Activated CD4-positive, alpha-beta T cell treated with anti-CD3 and anti-CD28 coated beads, Interleukin-2, amount 50 U/mL, for 24 hours (primary cell): Measurements from ENCODE around the gene NEO1.
A peak's percentile ranks its signal among the peaks of the same experiment; 100 is the strongest.

Experiments
- DNase-seq, 2 donors: peaks; one replicate each; pipeline ENCODE4 v3.0.0-alpha.2; 2020; ENCODE audit warnings: low read depth in 1 of 2, low spot score in 1 of 2

NEO1 gene, protein sequence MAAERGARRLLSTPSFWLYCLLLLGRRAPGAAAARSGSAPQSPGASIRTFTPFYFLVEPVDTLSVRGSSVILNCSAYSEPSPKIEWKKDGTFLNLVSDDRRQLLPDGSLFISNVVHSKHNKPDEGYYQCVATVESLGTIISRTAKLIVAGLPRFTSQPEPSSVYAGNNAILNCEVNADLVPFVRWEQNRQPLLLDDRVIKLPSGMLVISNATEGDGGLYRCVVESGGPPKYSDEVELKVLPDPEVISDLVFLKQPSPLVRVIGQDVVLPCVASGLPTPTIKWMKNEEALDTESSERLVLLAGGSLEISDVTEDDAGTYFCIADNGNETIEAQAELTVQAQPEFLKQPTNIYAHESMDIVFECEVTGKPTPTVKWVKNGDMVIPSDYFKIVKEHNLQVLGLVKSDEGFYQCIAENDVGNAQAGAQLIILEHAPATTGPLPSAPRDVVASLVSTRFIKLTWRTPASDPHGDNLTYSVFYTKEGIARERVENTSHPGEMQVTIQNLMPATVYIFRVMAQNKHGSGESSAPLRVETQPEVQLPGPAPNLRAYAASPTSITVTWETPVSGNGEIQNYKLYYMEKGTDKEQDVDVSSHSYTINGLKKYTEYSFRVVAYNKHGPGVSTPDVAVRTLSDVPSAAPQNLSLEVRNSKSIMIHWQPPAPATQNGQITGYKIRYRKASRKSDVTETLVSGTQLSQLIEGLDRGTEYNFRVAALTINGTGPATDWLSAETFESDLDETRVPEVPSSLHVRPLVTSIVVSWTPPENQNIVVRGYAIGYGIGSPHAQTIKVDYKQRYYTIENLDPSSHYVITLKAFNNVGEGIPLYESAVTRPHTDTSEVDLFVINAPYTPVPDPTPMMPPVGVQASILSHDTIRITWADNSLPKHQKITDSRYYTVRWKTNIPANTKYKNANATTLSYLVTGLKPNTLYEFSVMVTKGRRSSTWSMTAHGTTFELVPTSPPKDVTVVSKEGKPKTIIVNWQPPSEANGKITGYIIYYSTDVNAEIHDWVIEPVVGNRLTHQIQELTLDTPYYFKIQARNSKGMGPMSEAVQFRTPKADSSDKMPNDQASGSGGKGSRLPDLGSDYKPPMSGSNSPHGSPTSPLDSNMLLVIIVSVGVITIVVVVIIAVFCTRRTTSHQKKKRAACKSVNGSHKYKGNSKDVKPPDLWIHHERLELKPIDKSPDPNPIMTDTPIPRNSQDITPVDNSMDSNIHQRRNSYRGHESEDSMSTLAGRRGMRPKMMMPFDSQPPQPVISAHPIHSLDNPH (N-terminal part only)

DNA sequence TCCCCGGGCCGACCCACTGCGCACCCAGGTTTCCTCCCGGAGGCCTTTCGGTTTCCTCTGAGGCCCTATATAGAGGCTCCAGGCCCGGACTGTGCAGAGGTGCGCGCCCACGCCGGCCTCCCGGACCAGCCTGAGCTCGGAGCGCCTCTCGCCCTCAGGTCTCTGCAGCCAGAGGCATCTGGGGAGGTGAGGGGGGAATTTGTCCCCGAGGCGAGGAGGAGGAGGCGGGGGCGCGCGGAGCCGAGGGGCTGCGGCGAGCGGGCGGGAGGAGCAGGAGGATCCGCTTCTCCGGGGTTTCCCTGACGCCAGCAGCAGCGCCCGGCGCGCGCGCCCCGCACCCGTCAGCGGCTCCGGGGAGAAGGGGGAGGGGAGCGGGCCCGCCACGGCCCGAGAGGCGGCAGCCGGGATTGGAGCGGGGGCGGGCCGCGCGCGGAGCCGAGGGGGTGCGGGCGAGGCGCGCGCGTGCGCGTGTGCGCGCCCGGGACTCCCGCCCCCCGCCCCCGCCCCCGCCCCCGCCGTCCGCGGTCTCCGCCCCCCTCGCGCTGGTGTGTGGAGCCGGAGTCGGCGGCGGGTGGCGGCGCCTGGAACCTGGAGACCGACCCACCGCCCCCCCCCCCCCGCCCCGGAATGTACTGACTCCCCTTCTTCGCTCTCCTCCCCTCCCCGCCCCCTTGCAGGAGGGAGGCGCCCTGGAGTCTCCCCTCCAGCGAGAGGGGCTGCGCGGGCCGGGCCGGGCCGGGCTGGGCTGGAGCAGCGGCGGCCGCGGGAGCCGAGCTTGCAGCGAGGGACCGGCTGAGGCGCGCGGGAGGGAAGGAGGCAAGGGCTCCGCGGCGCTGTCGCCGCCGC, at the start of gene NEO1:
Gene NEO1 (plus strand): TSS at position 657 of the 846 bp plus-strand sequence. CDS start 213 bp downstream, outside the sequence.
- DNase-seq, result peak; percentile 55 to 56

DNA sequence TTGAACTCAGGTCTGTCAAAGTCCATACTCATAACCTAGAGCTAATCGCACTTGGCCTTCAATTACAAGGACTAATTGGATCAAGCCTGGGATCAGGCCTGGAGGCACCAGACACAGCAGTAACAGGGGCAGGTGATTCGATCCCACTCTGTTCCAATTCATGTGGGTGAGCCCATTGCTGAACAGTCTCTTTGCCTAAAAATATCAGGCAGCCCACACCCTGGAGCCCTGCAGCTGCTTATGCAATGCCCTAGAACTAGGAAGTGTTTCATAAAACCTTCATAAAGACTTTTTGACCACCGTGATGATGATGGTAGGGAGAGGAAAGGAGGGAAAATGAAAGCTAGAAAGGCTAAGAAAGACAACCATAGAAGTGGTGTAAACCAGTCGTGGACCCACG, 47.8 kb upstream of the NEO1 start:
- no peak for DNase-seq

DNA sequence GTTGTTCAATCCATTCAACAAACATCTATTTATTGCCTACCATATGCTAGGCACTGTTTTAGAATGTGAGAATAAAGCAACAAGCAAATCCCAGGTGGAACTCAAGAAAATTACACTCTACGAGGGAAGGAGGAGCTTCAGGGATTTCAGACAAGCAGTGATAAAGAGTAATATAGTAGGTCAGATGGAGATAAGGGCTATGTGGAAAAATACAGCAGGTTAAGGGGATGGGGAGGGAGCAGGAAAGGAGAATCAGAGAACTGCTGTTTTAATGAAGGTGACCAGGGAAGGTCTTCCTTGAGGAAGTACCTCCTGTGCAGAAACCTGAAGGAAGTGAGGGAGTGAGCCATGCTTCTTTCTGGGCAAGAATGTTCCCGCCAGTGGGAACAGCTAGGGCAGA, 47.2 kb upstream of the NEO1 start:
- no peak for DNase-seq

DNA sequence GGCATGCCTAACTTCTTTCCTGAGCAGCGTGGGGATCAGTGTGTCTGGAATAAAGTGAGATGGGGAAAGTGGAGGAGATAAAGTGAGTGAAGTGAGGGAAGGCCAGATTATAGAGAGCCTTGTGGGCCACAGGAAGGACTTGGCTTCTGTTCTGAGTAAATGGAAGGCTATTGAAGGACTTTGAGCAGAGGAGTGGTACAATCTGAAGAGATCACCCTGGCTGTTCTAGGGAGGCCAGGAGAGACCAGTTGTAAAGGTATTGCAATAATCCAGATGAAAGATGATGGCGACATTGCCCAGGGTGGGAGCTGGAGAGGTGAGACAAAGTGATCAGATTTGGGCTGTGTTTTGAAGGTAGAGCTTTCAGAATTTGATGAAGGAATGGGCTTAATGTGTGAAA, 46.8 kb upstream of the NEO1 start:
- no peak for DNase-seq

DNA sequence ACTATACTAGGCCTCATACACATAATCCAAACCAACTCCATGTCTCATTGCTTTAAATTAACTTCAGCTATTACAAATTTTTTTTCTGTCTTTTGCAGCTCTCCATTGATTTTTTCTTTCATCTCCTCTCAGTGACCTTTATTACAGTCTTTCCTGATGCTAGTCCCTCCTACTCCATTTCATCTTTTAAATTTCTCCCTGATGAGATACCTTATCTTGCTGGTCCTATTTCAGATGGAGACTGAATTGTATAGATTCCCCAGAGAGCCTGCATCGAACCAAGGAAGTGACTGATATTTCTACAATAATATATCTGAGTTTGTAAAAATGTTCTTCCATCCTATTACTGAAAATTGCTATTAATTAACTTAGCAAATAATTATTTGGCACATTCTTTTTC, 45.7 kb upstream of the NEO1 start:
- no peak for DNase-seq

DNA sequence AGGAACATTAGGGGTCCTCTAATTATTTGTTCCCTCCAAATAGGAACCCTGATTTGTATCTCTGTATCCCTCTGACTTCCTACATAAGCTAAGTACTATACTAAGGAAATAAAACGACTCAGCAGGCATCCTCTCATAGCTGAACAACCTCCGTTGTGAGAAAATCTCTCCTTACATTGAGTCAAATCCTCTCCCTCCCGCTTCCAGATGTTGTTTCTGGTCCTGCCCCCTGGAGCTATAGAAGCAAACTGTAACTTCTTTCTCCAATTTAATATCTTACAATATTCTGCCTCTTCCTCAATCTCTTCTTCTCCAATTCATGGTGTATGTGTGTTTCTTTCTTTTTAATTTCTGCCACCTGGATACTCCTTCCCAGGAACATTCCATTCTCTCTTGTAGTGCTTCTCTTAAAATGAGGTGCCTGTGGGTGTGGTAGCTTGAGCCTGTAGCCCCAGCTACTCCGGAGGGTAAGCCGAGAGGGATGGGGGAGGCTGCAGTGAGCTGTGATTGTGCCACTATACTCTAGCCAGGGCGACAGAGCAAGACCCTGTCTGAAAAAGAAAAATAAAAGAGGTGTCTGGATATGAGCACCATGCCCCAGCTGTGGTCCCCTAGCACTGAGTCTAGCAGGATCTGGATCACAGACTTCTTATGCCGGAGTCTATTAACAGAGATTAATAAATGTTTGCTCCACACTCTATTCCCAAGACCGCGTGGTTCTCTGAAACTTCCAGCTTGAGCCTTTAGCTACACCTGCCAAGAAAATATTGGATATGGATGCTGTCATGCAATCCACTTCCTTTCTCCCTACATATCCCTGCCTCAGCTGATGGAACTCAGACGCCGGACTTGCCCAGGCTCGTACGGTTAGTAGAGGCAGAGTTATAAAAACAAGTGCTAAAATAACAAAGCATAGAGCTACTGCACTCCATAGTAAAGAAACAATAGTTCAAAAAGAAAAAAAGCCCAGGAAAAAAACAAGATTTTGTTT, 42.9 kb upstream of the NEO1 start:
- no peak for DNase-seq

DNA sequence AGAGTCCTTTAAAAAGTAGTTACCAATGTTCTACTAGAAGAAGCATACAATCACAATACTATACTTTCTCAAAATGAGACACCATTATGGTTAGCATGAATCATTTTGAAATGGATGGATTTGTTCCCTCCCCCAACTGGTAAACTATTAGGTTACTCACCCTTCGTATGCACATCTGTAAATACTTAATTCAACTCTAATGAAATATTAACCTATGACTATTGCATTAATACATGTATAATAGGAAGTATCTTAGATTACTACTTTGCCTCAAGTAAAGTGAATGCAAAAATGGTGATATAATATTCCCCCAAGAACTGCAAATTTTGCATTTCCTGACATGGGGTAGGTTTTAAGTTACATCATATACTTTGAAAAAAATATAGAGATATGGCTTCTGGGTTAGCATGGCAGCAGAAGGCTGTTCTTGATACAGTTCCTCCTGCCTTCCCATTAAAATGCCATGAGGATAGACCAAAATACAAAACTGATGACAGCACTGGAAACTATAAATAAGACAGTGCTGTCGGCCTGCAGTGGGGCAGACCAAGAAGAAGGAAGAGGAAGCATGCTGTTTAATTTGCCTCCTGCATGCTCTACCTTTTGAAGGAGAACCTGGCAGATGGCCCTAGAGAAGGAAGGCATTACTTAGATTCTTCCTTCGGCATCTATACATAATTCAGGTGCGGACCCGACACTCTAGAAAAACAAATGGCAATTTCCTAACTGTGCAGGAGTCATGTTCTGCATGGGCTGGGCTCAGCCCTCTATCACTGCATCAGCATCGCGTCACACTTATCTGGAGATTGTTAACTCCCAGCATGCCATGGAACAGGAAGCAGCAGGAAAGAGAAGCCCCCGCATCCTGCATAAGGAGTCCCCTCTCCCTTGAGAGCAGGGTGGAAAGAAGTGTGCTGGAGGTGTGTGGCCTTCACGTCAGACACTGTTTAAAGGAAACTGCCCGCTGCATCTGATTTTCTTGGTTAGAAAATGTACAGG, 41.8 kb upstream of the NEO1 start:
- no peak for DNase-seq

DNA sequence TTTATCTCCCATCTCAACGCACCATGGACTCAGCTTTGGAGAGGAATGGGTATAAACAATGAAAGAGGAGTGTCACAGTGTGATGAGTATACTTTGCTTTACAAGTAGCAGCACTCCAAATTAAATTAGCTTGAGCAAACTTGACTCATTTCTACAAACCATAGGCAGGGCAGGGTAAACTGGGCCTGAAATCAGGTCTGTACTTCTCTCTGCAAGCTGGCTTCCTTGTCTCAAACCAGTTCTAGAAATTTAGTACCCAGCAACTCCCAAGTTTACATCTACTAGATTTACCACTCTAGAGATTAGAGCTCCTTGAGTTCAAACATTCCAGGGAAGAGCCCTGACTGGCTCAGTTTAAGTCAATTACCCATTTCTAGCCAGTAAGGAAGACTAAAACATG, 37.4 kb upstream of the NEO1 start:
- DNase-seq, result no peak

DNA sequence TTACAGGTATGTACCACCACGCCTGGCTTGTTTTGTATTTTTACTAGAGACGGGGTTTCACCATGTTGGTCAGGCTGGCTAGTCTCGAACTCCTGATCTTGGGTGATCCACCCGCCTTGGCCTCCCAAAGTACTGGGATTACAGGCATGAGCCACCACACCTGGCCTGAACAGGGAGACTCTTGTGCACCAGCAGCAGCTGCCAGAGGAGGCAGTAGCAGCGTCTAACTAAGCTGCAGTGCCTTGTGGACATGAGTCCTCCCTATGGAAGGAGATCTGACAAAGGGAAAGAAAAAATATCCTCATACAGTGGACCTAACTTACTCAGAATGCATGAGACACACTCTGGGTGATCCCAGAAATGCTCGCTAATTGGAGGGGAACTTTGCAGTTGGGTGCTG, 36.8 kb upstream of the NEO1 start:
- no peak for DNase-seq

DNA sequence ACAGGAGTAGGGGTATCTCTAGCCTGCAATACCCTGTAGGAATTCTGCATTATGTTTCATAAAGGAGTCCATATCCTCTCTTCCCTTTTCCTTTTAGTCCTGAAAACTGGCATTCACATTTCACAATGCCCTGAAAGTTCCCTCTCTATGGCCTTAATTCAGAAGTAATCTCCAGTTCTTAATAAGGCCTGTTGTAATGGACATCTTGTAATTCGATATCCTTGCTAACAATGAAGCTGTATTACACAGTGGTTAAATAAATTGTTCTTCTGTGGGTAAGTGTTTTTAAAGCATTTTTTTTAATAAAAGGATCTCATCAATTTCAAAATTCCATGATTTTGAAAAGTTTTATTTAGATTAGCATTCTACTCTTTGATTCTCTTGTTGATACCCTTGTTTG, 34.3 kb upstream of the NEO1 start:
- no peak for DNase-seq

DNA sequence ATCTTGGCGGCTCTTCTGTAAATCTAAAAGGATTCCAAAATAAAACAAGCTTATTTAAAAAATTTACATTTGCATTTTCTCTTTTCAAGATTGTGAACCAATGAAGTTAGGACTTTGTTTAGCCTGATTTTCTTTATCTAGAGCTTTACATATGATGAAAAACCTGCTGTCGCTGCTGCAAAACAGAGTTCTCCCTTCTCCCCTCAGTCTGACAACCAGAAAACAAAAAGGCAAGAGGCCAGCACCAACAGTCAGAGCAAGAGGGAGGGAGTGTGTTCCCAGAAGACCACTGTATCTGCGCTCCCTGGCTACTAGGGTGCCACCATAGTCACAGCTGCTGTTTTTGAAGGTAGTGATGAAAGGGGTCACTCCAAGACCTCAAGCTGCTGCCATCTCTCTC, 33.1 kb upstream of the NEO1 start:
- DNase-seq, result no peak

DNA sequence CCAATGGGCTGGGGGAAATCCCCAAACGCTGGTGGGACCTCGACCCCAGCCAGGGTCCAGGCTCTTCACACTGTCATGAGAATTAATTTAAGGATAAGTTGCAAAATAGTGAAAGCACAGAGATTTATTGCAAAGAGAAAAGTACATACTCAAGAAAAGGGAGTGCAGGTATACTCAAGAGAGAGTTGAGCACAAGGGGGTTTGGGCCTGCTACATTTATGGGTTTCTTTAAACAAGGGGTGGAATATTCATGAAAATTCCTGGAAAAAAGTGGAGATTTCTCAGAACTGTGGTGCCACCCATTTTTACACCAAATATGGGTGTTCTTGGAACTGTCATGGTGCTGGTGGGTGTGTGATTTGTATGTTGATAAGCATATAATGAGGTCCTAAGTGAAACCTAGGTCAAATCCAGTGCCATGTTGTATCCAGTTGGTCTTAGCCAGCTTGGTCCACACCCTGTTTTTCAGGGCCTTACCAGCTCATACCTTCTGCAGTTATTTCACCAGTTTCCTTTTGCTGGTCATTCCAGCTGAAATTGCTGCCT, 32.6 kb upstream of the NEO1 start:
- DNase-seq, result no peak

DNA sequence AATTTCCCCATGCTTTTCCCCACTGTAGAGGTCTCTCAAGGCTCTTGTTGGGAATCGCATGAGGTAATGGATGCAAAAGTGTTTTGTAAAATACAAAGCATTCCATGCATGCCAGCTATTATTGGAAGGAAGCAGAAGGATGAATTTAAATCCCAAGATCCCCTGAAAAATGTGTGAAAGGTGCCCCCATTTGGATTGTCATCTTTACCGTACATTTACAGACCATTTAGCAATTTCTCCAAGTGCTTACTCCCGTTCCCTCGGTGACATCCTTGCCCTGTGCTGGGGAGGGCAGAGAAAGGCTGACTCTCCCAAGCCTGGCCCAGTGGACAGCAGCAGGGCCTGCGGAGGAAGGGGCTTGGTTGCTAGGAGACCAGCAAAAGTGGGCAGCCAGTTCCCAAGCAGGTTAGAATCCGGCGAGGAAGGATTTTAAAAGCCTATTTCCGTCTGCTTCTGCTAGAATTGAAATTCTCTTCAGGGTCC, 31.1 kb upstream of the NEO1 start:
- DNase-seq, result no peak

DNA sequence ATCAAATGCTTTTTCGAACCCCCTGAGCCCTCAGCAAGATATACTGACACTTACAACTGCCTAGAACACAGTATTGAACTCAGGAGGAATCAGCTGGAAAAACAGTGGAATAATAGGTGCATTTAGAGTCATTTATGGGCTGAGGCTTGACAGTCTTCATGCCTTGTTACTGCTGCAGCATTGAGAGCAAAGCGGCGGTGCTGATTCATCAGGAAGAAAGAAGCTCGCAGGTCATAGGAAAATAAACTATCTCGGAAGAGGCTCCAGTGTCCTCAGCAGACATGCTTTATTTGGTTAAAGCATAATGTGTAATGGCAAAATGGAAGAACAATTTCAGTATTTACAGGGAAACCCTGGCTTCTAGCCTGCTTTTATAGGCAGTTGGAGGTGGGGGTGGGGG, 30.1 kb upstream of the NEO1 start:
- no peak for DNase-seq

DNA sequence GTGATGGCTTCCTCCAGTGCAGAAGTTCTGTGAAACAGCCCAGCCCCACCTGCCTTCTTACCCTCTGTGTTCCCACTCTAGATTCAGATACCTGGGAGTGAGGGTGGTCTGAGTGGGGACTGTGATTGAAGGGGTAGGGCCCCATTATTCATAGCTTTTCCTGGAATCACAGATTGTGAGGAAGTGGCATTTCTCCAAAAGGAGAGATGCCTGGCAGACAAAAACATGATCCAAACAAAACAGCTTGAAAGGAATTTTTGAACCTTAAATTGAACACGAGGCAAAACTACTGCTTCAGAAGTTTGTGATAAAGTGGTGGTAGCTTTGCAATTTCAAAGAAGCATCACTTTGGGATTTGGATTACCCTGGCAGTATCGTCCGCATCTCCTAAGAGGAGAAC, 29.2 kb upstream of the NEO1 start:
- DNase-seq, result no peak

DNA sequence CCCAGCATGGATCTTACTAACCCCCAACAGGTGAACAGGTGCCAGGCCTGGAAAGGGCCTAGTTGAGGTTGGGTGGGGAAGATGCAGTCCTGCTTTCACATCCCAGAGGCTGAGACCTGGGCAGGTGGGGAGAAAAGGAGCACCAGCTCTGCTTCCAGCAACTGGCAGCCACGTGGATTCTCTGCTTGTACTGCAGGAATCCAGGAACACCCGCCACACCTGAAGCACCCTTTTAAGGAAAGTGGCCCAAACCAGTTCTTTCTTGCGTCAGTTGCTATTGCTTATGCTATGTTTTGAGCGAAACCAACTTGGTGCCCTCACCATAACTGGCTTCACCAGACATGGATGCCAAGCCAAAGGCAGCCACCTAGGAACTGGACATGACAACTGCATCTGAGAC, 28.1 kb upstream of the NEO1 start:
- DNase-seq, result no peak

DNA sequence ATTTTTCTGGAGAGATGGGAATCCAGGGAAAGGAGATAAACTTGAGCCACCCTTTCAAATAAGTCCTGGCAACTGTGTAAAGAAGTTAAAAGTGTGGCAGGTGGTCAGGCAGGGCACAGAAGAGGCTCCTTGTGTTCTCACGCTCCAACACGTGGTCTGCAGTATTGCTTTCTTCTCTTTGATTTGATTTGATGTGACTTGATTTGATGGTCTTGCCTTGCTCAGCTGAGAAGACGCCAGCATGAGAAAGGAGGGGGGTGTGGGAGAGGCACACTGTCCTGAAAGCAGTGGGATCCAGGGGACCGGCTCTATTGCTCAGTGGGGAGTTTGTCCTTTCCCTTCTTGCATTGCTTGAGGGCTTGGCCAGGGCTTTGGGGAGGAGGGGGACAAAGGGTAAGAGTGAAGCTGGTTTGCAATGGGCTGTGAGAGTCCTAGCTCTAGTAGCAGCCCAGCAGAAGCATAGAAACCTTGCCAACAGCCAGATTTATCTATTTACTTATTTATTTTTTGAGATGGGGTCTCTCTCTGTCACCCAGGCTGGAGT, 25.7 kb upstream of the NEO1 start:
- no peak for DNase-seq
